Renal pelvis (tissue), 4 donors: Measurements from ENCODE around the gene IRF2BP2. TPM values are rescaled to one million over a fixed set of nuclear protein-coding genes. Genes with fewer than 3 reads are reported as not detected.
"Not testable (repeated sequence)": the region's sequence is repeated elsewhere in the genome, so short reads cannot be mapped to it uniquely, and the experiment has no call there.

Experiments used
- DNase-seq: peaks from one replicate; pipeline ENCODE4 v3.0.0-alpha.2; 2013
- polyA plus RNA-seq, 3 donors: library from polyadenylated mRNA; unstranded; fragments of 120-200 nt; gene quantifications; one replicate each; pipeline ENCODE4 v1.2.1, GENCODE V29; 2013; ENCODE audit not compliant: insufficient read length in 3 of 3

The IRF2BP2 gene
- polyA plus RNA-seq, 3 donors: 151 to 170 (median 167) TPM

DNA sequence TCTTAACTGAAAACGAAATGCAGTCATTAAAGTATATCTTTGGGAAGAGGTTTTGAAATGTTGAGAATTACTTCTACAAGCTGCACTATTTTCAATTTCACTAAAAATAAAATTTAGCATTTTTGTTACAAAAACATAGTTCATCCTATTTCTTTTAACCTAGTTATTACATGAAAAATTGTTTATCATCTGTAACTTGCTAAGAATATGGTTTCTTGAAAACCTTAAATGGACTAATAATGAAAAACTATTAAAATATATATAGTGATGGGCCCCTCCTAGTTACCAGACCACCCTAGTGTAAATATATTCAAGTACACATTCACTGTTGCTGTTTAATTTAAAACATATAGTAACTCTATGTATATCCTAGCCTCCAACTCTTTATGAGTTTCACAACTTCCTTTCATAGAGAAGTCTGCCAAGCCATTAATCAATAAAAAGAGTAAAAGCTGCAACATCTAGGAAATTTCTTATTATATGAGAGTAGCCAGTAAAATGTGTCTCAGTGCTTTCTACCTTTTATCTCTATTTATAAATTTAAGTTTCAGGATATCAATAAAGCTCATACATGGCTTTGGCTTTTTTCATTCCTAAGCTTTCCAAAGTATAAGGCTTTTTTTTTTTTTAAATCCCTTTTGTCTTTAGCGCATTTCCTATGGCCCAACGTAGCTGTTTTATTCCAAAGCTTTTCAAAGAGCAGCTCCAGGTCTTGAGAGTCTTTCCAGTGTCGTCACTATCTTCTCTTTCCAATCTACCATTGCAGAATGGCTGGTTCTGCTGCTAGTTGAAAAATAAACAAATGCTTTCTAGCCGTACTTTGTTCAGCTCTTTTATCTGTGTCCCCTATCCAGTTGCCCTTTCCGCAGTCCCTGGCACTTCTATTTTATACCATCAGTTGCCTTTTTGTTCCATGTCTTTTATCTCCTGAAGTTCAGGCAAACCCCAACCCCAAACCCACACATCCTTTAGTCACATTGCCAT lies 6.5 kb downstream of the IRF2BP2 start:
- no peak for DNase-seq

GRCh38 chr1:234602334-234603220 lies 7.4 kb downstream of the IRF2BP2 start:
- no peak for DNase-seq

DNA sequence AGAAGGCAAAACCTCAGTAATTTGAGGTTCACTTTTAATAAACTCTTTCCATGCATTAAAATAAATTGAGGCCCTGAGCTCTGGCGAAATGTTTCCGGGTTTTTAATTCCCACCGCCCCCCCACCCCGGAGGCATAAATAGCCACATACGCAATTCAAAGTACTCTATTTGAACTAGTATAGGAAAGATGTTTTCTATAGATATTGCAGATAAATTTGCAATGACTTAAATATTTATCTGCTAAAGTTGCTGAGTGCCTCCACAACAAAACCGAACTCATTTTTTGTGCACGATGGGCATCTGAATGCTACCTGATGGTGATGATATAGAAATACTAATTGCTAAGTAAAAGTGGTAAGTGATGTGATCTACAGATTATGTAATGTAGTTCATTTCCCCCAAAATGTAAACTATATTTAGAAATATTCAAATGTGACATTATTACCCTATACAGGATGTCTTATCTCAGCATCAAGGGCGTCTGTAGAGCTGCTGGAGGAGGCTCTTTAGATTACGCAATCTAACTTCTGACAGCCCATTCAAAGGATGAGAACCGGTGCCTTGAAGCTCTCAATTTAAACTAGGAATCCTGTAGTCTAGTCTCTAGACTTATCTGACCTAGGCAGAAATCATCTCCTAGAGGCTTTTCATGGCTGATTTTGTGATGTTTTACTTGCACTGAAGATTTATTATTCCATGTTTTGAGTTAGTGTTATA lies 8.5 kb downstream of the IRF2BP2 start:
- DNase-seq: no peak

GRCh38 chr1:234600418-234601281 lies 9.3 kb downstream of the IRF2BP2 start:
- no peak for DNase-seq

DNA sequence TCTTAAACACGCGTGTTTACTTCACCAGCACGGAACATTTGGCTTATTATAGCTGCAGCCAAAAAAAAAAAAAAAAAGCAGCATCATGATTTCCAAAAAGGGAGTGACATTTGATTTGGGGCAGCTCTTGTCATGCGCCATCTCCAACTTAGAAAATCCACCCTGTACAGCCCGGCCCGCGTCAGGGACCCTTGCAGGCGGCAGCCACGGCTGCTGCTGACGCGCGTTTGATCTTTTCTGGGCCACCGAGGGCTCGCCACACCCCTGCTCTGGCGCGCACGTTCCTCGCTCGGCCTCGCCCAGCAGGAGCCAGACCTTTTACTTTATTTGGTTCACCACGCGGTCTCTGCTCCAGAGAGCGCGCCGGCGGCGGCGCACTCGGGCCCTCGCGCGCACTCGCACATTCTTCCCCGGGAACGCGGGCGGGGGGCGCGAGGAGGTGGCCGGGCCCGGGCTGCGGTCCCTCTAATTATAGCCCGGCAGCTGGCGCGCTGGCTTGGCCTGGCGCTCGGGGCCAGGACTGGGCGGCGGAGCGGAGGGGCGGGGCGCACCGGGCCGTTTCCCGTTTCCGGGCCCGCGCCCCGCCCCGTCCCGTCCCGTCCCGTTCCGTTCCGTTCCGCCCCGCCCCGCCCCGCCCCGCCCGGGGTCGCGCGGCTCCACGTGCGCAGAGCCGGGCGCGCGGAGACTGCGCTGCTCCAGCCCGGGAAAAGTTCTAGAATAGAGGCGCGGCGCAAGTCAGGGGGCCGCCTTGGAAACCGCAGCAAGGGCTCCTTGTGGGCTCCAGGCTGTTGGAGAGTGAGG lies 10.2 kb downstream of the IRF2BP2 start:
- no peak for DNase-seq

DNA sequence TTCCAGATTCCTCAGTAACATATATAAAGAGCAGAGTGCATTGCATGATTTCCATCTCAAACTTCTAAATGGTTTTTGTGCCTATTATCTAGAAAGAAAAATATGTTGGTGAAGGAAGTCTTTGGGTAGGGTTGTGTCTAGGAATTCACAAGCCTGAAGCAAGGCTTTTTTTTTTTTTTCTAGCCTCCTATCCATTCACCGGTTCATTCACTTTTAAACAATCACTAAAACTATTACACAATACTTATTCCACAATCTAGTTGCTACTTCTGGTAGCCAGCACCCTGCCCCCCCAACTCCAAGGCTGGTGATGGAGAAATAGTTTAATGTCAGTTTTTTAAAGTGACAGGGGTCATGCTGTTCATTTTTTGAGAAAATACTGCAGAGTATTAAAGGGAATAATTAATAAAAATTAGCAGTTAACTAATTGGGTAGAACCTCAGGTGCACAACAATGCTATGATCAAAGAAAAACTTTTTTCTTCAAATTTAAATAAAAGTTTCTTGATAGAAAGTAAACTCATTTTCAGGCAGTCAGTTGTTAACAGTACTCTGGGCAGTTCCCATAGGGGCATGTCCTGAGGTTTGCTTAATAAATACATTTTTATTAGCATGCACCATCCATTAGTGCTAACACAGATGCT lies 10.9 kb downstream of the IRF2BP2 start:
- no peak for DNase-seq

GRCh38 chr1:234597894-234598293 lies 12.1 kb downstream of the IRF2BP2 start:
- DNase-seq: no peak

- no peak for DNase-seq
Measured at GRCh38 chr1:234595899-234596298, 14.1 kb downstream of the IRF2BP2 start.

GRCh38 chr1:234594575-234594974 lies 15.4 kb downstream of the IRF2BP2 start:
- not testable (repeated sequence) for DNase-seq

GRCh38 chr1:234593771-234594504 lies 16.0 kb downstream of the IRF2BP2 start:
- no peak for DNase-seq

GRCh38 chr1:234593109-234593508 lies 16.9 kb downstream of the IRF2BP2 start:
- DNase-seq: no peak

DNA sequence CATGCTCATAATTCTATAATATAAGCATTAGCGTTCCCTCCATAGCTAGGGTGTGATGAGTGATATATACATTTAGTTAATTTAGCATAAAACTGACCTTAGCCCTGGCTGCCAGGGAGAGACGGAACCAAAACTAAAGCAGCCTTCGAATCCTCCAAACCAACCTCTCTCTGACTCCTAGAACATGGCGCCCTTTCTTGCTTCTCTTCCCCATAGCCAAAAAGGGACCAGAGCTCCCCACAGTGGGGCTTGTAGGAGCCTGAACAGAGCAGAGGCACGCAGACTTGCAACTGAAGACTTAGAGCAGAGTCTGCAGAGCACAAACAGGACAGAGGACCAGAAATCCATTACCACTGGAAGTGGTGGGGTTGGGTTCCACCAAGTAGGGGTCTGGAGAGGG lies 17.7 kb downstream of the IRF2BP2 start:
- no peak for DNase-seq

- DNase-seq: no peak
Measured at GRCh38 chr1:234591131-234591530, 18.8 kb downstream of the IRF2BP2 start.

DNA sequence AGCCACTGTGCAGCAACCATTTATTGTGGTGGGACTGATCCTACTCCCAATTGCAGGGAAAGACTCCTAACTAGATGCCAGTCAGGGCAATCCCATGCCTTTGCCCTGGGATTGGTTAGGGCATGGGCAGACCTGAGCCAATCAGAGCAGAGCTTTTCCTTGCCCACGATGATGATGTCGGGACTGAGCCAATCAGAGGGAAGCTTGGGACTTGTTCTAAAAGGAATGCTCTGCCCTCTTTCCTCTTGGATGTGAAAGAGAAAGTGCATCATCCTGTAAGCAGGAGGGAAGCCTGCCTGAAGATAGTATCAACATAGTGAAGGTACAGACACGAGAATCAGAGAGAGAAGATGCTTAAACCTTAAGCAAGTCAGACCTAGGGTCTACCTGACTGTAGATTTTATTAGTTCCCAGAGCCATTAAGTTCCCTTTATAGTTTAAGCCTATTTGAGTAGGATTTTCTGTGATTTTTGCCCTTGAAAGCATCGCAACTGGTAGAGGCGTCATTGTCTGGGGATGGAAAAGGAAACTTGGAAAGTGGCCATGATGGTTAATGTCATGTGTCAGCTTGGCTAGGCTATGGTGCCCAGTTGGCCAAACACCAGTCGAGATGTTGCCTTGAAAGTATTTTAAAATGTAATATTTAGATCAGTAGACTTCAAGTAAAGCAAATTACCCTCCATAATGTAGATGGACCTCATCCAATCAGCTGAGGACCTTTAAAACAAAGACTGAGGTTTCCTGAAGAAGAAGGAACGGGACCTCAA lies 19.9 kb downstream of the IRF2BP2 start:
- DNase-seq: no peak

DNA sequence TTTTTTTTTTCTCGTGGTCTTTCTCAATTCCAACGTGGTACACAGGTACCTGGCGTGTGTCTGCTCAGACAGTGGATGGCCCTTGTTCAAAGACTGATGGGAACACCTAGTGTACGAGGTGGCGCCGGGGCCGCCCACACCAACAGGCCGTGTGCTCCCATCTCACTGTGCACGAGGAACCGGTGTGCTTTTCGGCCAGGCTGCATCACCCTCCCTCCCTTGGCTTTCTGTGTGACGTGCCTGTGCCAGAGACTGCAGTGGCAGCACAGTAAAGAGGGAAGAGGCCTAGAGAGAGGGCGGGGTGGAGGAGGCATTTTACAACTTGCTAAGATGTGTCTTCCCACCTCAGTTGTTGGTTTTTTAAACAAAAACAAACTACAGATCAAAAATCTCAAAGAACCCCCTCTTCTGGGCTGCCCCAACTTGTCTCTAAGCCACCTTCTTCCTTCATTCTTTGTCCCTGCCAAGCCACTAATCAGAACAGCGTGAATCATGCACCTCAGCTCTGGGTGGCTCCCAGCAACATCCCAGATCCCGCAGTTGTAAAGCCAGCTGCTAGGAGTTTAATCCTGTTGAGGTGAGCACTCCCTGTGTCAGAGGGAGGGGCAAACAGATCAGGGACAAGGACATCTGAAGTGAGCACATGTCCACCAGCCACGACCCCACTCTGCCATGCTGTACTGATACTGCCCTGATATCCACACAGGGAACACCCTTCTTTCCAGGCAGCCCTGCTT lies 20.7 kb downstream of the IRF2BP2 start:
- no peak for DNase-seq

DNA sequence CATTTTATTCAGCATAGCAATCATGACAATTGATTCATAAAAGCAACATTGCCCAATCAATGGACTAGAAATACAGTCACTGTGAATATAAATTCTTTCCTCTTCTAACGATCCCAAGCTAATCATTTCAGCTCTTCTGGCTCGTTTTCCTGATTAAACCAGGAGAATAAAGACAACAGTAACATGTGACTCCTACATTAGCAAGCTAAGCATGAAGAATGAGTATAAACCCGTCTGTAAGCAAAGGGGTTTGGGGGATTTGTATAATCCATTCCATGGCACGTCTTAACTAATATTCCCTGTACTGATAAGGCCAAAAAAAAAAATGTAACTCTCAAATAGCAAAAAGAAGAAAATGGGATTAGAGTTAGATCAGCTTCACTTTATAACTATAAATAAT lies 21.6 kb downstream of the IRF2BP2 start:
- DNase-seq: no peak

GRCh38 chr1:234586892-234587485 lies 23.0 kb downstream of the IRF2BP2 start:
- no peak for DNase-seq
